ENCODE measurements around the gene TRMT11. TPM values are rescaled to one million over a fixed set of nuclear protein-coding genes. Genes with fewer than 3 reads are reported as not detected.

TRMT11 gene
- total RNA-seq, 2 donors from 2014 or later, result 29.4 to 35.4 TPM

GRCh38 chr6:125952764-125953501 lies 33.4 kb upstream of the TRMT11 start:
- Mint-ChIP-seq H3K4me3 (no peak overlapping the region), H3K36me3 (ENCODE audit: low read depth) (no peaks in the 10 kb centered on the region)
- WGBS, 2 experiments (ENCODE audit: insufficient coverage in 1 of 2, insufficient read length in 1 of 2), result 92 to 94% methylated on average over 2 to 7 of the region's 7 CpGs

GRCh38 chr6:125953502-125953875 lies 32.9 kb upstream of the TRMT11 start:
- Mint-ChIP-seq H3K4me3 (no peak overlapping the region), H3K9me3 (peaks cover 4% of the 10 kb centered on the region), H3K27ac (no peak overlapping the region), H3K4me1 (peaks cover 3% of the 10 kb centered on the region), H3K36me3 (ENCODE audit: low read depth) (no peaks in the 10 kb centered on the region), H3K27me3 (ENCODE audit: insufficient read depth) (peaks cover 13% of the 10 kb centered on the region)
- no peak overlapping the region for H3K27ac ChIP-seq (ENCODE audit: low read depth, low read length)
- H3K4me1 ChIP-seq (ENCODE audit: control insufficient read depth, insufficient read depth, low read length), result no peaks in the 10 kb centered on the region
- 74 to 83% methylated on average over 4 to 11 of the region's 11 CpGs for WGBS, 2 experiments (ENCODE audit: insufficient coverage in 1 of 2, insufficient read length in 1 of 2)
- peaks cover 10% of the 10 kb centered on the region for H3K9me3 ChIP-seq (ENCODE audit: control insufficient read depth, low read length)
- peaks cover 10% of the 10 kb centered on the region for H3K27me3 ChIP-seq (ENCODE audit: control insufficient read depth, insufficient read depth, low read length, poor library complexity, severe bottlenecking)
- DNase-seq, result peak; percentile 90
- H3K36me3 ChIP-seq (ENCODE audit: control insufficient read depth, insufficient read depth, low read length), result no peaks in the 10 kb centered on the region
- peak; percentile 72 for TF ChIP-seq CTCF (conservative IDR thresholded peaks at IDR 0.05)
- H3K9ac ChIP-seq (ENCODE audit: extremely low read depth, low read length, poor library complexity, severe bottlenecking), result no peak overlapping the region
- H3K4me3 ChIP-seq (ENCODE audit: low read length), result no peak overlapping the region

More at GRCh38 chr6:125952764-125953501, 33.4 kb upstream of the TRMT11 start:
- DNase-seq, result peak; percentile 91
- H3K27ac Mint-ChIP-seq, result no peak overlapping the region
- Histone ChIP-seq H3K36me3 (ENCODE audit: control insufficient read depth, insufficient read depth, low read length) (no peaks in the 10 kb centered on the region), H3K27me3 (ENCODE audit: control insufficient read depth, insufficient read depth, low read length, poor library complexity, severe bottlenecking) (peaks cover 10% of the 10 kb centered on the region), H3K27ac (ENCODE audit: low read depth, low read length) (no peak overlapping the region), H3K4me3 (ENCODE audit: low read length) (no peak overlapping the region), H3K4me1 (ENCODE audit: control insufficient read depth, insufficient read depth, low read length) (no peaks in the 10 kb centered on the region), H3K9me3 (ENCODE audit: control insufficient read depth, low read length) (peaks cover 10% of the 10 kb centered on the region), H3K9ac (ENCODE audit: extremely low read depth, low read length, poor library complexity, severe bottlenecking) (no peak overlapping the region)
- H3K9me3 Mint-ChIP-seq, result peaks cover 4% of the 10 kb centered on the region
- H3K27me3 Mint-ChIP-seq (ENCODE audit: insufficient read depth), result peaks cover 13% of the 10 kb centered on the region
- peaks cover 3% of the 10 kb centered on the region for H3K4me1 Mint-ChIP-seq
- peak; percentile 56 for TF ChIP-seq CTCF (conservative IDR thresholded peaks at IDR 0.05)

- no peak for DNase-seq
- Histone ChIP-seq H3K4me1 (ENCODE audit: control insufficient read depth, insufficient read depth, low read length) (no peaks in the 10 kb centered on the region), H3K27me3 (ENCODE audit: control insufficient read depth, insufficient read depth, low read length, poor library complexity, severe bottlenecking) (peaks cover 10% of the 10 kb centered on the region), H3K4me3 (ENCODE audit: low read length) (no peak overlapping the region), H3K27ac (ENCODE audit: low read depth, low read length) (no peak overlapping the region), H3K36me3 (ENCODE audit: control insufficient read depth, insufficient read depth, low read length) (no peaks in the 10 kb centered on the region), H3K9me3 (ENCODE audit: control insufficient read depth, low read length) (peaks cover 10% of the 10 kb centered on the region), H3K9ac (ENCODE audit: extremely low read depth, low read length, poor library complexity, severe bottlenecking) (no peak overlapping the region)
- Mint-ChIP-seq H3K36me3 (ENCODE audit: low read depth) (no peaks in the 10 kb centered on the region), H3K4me1 (peaks cover 3% of the 10 kb centered on the region), H3K27ac (no peak overlapping the region), H3K9me3 (peaks cover 4% of the 10 kb centered on the region), H3K27me3 (ENCODE audit: insufficient read depth) (peaks cover 13% of the 10 kb centered on the region), H3K4me3 (no peak overlapping the region)
- no peak for TF ChIP-seq CTCF (conservative IDR thresholded peaks at IDR 0.05)
- 74 to 100% methylated on average over 2 to 5 of the region's 5 CpGs for WGBS, 2 experiments (ENCODE audit: insufficient coverage in 1 of 2, insufficient read length in 1 of 2)
Measured at GRCh38 chr6:125954735-125955339, 31.5 kb upstream of the TRMT11 start.
